Measurements from ENCODE around the gene OR2AT4. TPM values are rescaled to one million over a fixed set of nuclear protein-coding genes. Genes with fewer than 3 reads are reported as not detected.

Gene OR2AT4
- total RNA-seq, 6 experiments from 2014 or later = not detected

DNA sequence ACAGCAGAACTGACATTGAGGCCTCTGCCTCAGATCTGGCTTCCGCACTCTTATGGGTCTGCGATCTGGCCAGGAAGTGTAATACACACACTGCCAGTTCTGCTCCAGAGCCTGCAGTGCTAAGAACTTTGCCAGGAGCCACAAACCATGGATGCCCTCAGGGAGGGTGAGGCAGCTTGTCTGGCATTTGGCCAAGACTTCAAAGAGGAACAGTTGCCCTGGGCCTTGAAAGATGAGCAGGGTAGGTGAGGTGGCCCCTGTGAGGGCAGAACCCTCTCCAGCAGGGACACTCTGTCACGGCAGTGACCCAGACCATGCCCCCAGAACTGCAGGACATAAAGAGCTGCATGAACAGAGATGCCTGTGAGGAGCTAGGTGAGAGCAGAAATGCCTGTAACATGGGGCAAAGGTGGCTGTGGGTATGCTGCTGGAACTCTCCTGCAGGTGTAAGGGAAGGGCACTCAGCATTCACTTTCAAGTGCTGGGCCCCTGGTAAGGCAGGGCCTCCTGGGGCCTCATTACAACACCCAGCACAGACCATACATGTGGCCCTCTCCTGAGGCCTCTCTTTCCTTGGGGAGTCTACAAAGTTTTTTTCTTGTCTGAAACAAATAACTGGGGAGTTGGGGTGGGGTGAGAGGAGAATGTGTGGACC lies 60.6 kb downstream of the OR2AT4 start:
- TF ChIP-seq, protein P1, sequence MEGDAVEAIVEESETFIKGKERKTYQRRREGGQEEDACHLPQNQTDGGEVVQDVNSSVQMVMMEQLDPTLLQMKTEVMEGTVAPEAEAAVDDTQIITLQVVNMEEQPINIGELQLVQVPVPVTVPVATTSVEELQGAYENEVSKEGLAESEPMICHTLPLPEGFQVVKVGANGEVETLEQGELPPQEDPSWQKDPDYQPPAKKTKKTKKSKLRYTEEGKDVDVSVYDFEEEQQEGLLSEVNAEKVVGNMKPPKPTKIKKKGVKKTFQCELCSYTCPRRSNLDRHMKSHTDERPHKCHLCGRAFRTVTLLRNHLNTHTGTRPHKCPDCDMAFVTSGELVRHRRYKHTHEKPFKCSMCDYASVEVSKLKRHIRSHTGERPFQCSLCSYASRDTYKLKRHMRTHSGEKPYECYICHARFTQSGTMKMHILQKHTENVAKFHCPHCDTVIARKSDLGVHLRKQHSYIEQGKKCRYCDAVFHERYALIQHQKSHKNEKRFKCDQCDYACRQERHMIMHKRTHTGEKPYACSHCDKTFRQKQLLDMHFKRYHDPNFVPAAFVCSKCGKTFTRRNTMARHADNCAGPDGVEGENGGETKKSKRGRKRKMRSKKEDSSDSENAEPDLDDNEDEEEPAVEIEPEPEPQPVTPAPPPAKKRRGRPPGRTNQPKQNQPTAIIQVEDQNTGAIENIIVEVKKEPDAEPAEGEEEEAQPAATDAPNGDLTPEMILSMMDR (IDR thresholded peaks at IDR 0.05) = no peak
- TF ChIP-seq POLR2A (IDR thresholded peaks at IDR 0.05) = no peak
- Histone ChIP-seq H3K4me3 (no peak overlapping the region), H3K4me1 (no peaks in the 10 kb centered on the region), H3K9me3 (no peaks in the 10 kb centered on the region), H3K36me3 (no peaks in the 10 kb centered on the region), H3K27me3 (no peaks in the 10 kb centered on the region), H3K27ac (no peak overlapping the region)
- 75% methylated on average over 3 of the region's 3 CpGs for WGBS (ENCODE audit: insufficient coverage, low coverage, low lambda C conversion rate, missing lambda C conversion rate)
- ATAC-seq (no peak), DNase-seq (no peak)
- intact Hi-C loops (cut with DNase I) = no loop called here

DNA sequence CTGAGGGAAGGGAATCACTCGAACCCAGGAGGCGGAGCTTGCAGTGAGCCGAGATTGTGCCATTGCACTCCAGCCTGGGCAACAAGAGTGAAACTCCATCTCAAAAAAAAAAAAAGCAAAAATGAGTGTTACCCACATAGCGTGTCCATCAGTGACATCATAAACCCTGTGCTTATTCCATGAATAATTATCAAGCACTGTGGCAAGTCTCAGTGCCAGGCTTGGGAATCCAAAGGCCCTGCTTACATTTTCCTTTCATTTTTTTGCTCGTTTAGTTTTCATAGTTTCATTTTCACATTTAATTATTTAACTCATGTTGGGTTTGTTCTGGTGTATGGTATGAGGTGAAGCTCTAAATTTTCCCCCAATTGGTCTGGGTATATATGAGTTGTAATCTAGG lies 61.4 kb downstream of the OR2AT4 start:
- DNase-seq = no peak
- Histone ChIP-seq H3K4me1 (no peaks in the 10 kb centered on the region), H3K27me3 (no peaks in the 10 kb centered on the region), H3K36me3 (no peaks in the 10 kb centered on the region), H3K4me3 (no peak overlapping the region), H3K9me3 (no peaks in the 10 kb centered on the region), H3K27ac (no peak overlapping the region)
- WGBS (ENCODE audit: insufficient coverage, low coverage, low lambda C conversion rate, missing lambda C conversion rate) = 75% methylated on average over 5 of the region's 5 CpGs
- intact Hi-C loops (cut with DNase I) = no loop called here
- no peak for ATAC-seq
- no peak for TF ChIP-seq POLR2A (IDR thresholded peaks at IDR 0.05)
- TF ChIP-seq, protein P1 (IDR thresholded peaks at IDR 0.05) = no peak

DNA sequence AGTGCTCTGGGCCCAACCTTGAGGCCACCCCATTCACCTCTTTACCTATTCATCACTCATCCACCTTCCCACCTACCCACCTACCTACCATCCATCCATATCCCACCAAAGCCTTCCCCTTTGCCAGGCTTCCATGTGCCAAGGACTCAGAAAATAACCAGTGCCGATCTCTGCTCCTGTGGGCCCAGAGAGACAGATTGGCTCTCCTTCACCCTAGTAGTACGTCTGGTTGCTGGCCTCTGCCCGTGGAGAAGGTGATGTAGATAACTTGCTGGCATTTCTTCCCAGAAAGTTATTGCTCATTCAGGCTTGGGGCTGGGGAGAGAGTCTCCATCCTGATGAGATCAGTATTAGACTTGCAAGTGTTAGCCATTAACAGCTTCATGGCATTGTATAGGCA lies 62.8 kb downstream of the OR2AT4 start:
- DNase-seq (no peak), ATAC-seq (no peak)
- Histone ChIP-seq H3K27ac (no peak overlapping the region), H3K27me3 (no peaks in the 10 kb centered on the region), H3K4me1 (no peaks in the 10 kb centered on the region), H3K9me3 (no peaks in the 10 kb centered on the region), H3K4me3 (no peak overlapping the region), H3K36me3 (no peaks in the 10 kb centered on the region)
- intact Hi-C loops (cut with DNase I) = loop anchor here in 1 of 2 donors (5.0 kb wide), 1 partner anchor 102 kb away; no protein-coding TSS in a partner anchor
- TF ChIP-seq, protein P1 (IDR thresholded peaks at IDR 0.05) = no peak
- TF ChIP-seq POLR2A (IDR thresholded peaks at IDR 0.05) = no peak
- 90% methylated on average over 2 of the region's 3 CpGs for WGBS (ENCODE audit: insufficient coverage, low coverage, low lambda C conversion rate, missing lambda C conversion rate)

DNA sequence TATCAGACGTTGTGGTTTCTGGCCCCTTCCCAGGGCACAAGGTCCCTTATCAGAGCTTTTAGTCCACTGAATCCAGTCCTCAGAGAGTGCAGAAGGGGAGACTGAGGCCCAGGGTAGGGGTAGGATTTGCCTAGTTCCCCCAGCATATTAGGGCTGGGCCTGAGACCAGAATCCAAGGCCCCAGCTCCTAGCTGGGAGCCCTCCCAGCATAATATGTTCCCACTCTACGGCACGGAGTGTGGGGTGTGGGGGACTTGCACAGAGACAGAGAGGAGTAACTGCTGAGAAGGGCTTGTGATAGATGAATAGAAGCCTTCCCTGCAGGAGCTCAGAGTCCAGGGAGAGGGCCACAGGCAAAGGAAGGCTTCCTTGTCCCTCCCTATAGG lies 64.1 kb downstream of the OR2AT4 start:
- no peaks in the 10 kb centered on the region for H3K27me3 ChIP-seq
- H3K4me3 ChIP-seq = no peak overlapping the region
- no peaks in the 10 kb centered on the region for H3K4me1 ChIP-seq
- no peak for TF ChIP-seq POLR2A (IDR thresholded peaks at IDR 0.05)
- no peaks in the 10 kb centered on the region for H3K36me3 ChIP-seq
- WGBS (ENCODE audit: insufficient coverage, low coverage, low lambda C conversion rate, missing lambda C conversion rate) = no CpG with 5 or more reads among the region's 3 CpGs
- no peak for ATAC-seq
- no peak for DNase-seq
- no peaks in the 10 kb centered on the region for H3K9me3 ChIP-seq
- intact Hi-C loops (cut with DNase I) = loop anchor here in 1 of 2 donors (5.0 kb wide), 1 partner anchor 100 kb away; no protein-coding TSS in a partner anchor
- H3K27ac ChIP-seq = no peak overlapping the region

DNA sequence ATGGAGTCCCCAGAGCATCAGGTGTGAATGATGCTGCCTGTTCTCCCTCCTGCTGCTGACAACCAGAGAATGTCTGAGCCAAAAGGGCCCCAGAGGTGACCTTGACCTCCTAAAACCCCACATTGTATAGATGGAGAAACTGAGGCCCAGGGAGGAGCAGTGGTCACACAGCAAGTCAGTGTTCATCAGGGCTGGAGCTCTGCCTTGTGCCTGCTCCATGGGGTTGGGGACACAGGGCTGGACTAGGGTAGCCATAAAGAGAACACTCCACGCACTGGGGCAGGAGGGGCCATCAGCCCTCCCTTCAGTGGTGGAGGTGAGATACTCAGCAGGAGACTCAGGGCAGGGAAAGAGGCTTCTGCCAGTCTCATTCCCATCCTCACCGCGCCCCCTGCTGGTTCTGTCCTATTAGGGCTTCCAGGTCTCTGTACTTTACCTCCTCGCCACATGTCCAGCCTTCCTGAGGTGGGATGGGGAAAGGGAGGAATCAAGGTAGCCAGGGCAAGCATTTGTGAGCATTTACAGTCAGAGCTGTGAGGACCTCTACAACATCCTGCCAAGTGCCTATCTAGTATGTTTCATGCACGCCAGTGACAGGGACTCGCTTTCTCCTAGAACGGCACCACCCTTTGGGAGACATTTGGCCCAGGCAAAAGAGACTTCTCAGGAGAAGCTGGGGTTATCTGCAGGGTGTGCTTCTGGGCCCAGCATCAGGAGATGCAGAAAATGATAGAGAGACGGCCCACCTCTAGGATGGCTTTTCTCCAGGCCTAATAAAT lies 64.7 kb downstream of the OR2AT4 start:
- ATAC-seq = peak; percentile 86 to 93 (median 92)
- no peak for TF ChIP-seq POLR2A (IDR thresholded peaks at IDR 0.05)
- TF ChIP-seq, protein P1 (IDR thresholded peaks at IDR 0.05) = peak; percentile 66 to 79 (median 72)
- H3K27me3 ChIP-seq = no peaks in the 10 kb centered on the region
- no peaks in the 10 kb centered on the region for H3K36me3 ChIP-seq
- H3K4me3 ChIP-seq = no peak overlapping the region
- peak; percentile 79 to 83 (median 79) for DNase-seq
- no peaks in the 10 kb centered on the region for H3K9me3 ChIP-seq
- no peaks in the 10 kb centered on the region for H3K4me1 ChIP-seq
- intact Hi-C loops (cut with DNase I) = loop anchor here in 1 of 2 donors (5.0 kb wide), 1 partner anchor 100 kb away; no protein-coding TSS in a partner anchor
- 58% methylated on average over 6 of the region's 8 CpGs for WGBS (ENCODE audit: insufficient coverage, low coverage, low lambda C conversion rate, missing lambda C conversion rate)
- no peak overlapping the region for H3K27ac ChIP-seq
